HAP-1 (cell line): ENCODE data around the gene UBR4.
"Not testable (repeated sequence)": the region's sequence is repeated elsewhere in the genome, so short reads cannot be mapped to it uniquely, and the experiment has no call there.

Source experiments
- DNase-seq, 2 experiments: peaks; one replicate each; pipeline ENCODE4 v3.0.0-alpha.2; 2016 to 2020; ENCODE audit warnings: low spot score in 2 of 2
- H3K27me3 ChIP-seq: fragments of 250-450 bp; sonication (Bioruptor Pico); 2 replicates; pipeline ENCODE4 v1.5.1; 2020; ENCODE audit warnings: low read depth, mild to moderate bottlenecking, moderate library complexity
- H3K36me3 ChIP-seq: fragments of 250-450 bp; sonication (Bioruptor Pico); replicated peaks from 2 replicates; pipeline ENCODE4 v1.5.1; 2020; ENCODE audit warnings: mild to moderate bottlenecking
- H3K4me1 ChIP-seq: fragments of 250-450 bp; sonication (Bioruptor Pico); 2 replicates; pipeline ENCODE4 v1.5.1; 2020; ENCODE audit warnings: mild to moderate bottlenecking
- H3K4me3 ChIP-seq: fragments of 250-450 bp; sonication (Bioruptor Pico); 2 replicates; pipeline ENCODE4 v1.5.1; 2020; ENCODE audit warnings: mild to moderate bottlenecking, moderate library complexity
- H3K9me3 ChIP-seq: fragments of 250-450 bp; sonication (Bioruptor Pico); 2 replicates; pipeline ENCODE4 v1.5.1; 2020; ENCODE audit warnings: mild to moderate bottlenecking, moderate library complexity
- in situ Hi-C: fragments of 300-500 bp; cut with MboI; formaldehyde crosslinking; loops from 3 replicates; pipeline ENCODE4 v1.14.3; 2020; ENCODE audit warnings: low sequenced_read_pairs, inconsistent platforms, mixed read lengths

The UBR4 gene

DNA sequence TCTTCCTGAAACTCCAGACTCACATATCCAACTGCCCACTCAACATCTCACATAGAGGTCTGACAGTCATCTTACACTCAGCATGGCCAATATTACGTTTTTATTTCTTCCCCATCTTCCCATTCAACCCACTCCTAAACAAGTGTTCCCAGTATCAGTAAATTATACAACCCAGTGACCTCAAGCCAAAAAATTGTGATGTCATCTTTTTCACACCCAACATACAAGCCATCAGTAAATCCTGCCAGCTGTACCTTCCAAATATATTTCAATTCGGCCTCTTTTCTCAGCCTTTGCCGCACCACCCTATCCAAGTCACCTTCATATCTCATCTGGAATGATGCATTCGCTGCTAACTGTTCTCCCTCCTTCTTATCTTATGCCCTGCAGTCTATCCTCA is 19.6 kb downstream of the UBR4 start:
- in situ Hi-C loops, result no loop called here

DNA sequence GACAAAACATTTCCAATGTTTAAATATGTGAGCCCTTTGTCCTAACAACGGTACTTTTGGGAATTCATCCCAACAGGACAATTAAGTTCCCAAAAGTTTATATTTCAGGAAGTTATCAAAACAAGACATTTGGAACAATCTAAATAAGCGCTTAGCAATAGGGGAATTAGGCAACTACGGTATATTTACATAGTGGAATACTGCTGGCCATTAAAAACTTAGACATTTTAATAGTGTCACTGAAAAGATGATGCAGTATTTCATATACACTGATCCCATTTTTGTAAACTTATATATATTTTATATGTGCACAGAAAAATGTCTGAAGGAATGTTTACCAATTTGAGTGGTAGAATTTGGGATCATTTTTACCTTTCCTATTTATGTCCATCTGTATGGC is 20.8 kb downstream of the UBR4 start:
- no peaks in the 10 kb centered on the region for H3K4me1 ChIP-seq
- H3K27me3 ChIP-seq, result no peaks in the 10 kb centered on the region
- H3K36me3 ChIP-seq, result peaks cover 88% of the 10 kb centered on the region
- in situ Hi-C loops, result no loop called here
- no peak overlapping the region for H3K4me3 ChIP-seq
- H3K9me3 ChIP-seq, result no peaks in the 10 kb centered on the region
- no peak for DNase-seq

More for the DNA sequence above, 19.6 kb downstream of the UBR4 start:
- no peaks in the 10 kb centered on the region for H3K27me3 ChIP-seq
- H3K9me3 ChIP-seq, result no peaks in the 10 kb centered on the region
- no peak for DNase-seq
- no peak overlapping the region for H3K4me3 ChIP-seq
- H3K4me1 ChIP-seq, result no peaks in the 10 kb centered on the region
- H3K36me3 ChIP-seq, result peaks cover 87% of the 10 kb centered on the region

DNA sequence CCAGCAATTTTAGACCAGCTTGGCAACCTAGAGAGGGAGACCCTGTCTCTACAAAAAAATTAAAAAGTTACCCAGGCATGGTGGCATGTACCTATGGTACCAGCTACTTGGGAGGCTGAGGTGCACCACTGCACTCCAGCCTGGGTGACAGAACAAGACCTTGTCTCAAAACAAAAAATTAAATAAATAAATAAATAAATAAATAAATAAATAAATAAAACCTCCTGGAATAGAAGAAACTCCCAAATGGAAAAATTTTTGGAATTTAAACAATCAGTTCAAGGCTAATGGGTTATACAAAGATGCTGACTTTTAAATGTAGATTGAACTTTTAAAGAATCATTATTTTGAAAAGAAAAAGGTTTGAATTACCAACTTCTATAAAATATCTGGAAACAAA is 22.2 kb downstream of the UBR4 start:
- Histone ChIP-seq H3K9me3 (no peaks in the 10 kb centered on the region), H3K36me3 (peaks cover 87% of the 10 kb centered on the region), H3K4me1 (no peaks in the 10 kb centered on the region), H3K27me3 (no peaks in the 10 kb centered on the region), H3K4me3 (no peak overlapping the region)
- no peak for DNase-seq
- in situ Hi-C loops, result no loop called here

DNA sequence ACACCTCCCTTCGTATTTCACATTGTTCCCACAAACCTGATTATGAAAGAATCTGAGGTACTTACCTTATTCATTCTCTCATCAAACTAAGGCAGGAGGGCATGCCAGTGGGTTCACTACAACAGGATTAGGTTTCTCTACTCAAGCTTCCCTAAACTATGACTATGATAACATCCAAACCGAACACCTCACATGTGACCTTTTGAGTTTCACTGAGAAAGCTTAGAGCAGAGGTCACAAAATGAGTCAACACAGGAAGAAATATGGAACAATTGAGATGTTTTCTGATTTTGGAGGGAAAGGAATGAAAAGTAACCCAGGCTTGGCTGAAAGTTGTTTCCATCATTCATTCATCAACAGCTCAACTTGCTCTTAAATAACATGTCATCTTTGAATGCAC is 24.1 kb downstream of the UBR4 start:
- H3K4me1 ChIP-seq, result no peaks in the 10 kb centered on the region
- DNase-seq, result no peak
- in situ Hi-C loops, result no loop called here
- no peaks in the 10 kb centered on the region for H3K9me3 ChIP-seq
- H3K4me3 ChIP-seq, result no peak overlapping the region
- no peaks in the 10 kb centered on the region for H3K27me3 ChIP-seq
- peaks cover 87% of the 10 kb centered on the region for H3K36me3 ChIP-seq

DNA sequence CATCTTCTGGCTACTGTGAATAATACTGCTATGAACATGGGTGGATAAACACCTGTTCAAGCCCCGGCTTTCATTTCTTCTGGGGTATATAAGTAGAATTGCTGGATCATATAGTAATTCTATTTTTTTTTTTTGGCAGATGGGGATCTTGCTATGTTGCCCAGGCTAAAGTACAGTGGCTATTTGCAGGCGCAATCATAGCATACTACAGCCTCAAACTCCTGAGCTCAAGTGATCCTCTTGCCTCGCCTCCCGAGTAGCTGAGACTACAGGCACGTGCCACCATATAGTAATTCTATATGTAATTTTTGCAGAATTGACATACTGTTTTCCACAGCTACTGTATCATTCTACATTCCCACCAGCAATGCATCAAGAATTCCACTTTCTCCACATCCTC is 27.8 kb downstream of the UBR4 start:
- Histone ChIP-seq H3K4me3 (no peak overlapping the region), H3K4me1 (no peaks in the 10 kb centered on the region), H3K27me3 (no peaks in the 10 kb centered on the region), H3K9me3 (no peaks in the 10 kb centered on the region), H3K36me3 (peaks cover 82% of the 10 kb centered on the region)
- in situ Hi-C loops, result no loop called here
- no peak for DNase-seq

DNA sequence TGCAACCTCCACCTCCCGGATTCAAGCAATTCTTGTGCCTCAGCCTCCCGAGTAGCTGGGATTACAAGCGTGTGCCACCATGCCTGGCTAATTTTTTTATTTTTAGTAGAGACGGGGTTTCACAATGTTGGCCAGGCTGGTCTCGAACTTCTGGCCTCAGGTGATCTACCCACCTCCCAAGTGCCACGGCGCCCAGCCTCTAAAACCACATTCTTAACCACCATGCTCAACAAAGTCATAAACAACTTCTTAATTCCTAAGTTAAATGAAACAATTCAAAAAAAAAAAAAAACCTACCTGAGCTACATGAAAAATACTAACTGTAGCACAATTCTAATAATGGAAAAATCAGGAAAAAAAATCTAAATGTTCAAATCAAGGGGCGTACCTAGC is 29.8 kb downstream of the UBR4 start:
- peaks cover 81% of the 10 kb centered on the region for H3K36me3 ChIP-seq
- H3K9me3 ChIP-seq, DNase-seq, H3K4me1 ChIP-seq, H3K4me3 ChIP-seq, H3K27me3 ChIP-seq, in situ Hi-C loops: not testable (repeated sequence)

DNA sequence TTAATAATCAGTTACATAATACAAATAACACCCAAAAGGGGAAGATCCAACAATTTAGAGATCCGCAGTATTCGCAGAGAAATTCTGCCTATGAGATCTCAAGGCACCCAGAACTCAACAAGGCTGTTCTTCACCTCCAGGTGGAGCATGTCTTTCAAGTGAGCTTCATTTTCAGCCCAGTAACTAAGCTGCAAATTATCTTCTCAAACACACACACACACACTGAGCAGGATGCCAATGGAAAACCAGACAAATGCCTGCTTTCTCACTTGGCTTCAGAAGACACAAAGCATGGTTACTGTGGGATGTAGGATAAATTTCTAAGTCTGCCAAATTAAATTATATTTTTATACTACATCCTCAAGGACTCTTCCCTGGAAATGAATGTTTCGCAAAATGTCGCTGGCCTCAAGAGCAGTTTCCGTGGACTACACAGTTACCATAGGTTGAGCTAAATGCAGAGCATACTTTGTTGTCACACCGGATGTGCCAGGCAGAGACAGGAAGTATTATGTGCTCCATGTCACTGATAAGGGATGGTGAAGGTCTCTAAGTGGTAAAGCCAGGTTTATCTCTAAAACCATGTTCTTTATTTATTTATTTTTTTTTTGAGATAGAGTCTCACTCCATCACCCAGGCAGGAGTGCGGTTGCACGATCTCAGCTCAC is 30.3 kb downstream of the UBR4 start:
- no peaks in the 10 kb centered on the region for H3K27me3 ChIP-seq
- no peaks in the 10 kb centered on the region for H3K4me1 ChIP-seq
- peak in 1 of 2 experiments; percentile 17 for DNase-seq
- peaks cover 81% of the 10 kb centered on the region for H3K36me3 ChIP-seq
- no peaks in the 10 kb centered on the region for H3K9me3 ChIP-seq
- in situ Hi-C loops, result no loop called here
- no peak overlapping the region for H3K4me3 ChIP-seq

DNA sequence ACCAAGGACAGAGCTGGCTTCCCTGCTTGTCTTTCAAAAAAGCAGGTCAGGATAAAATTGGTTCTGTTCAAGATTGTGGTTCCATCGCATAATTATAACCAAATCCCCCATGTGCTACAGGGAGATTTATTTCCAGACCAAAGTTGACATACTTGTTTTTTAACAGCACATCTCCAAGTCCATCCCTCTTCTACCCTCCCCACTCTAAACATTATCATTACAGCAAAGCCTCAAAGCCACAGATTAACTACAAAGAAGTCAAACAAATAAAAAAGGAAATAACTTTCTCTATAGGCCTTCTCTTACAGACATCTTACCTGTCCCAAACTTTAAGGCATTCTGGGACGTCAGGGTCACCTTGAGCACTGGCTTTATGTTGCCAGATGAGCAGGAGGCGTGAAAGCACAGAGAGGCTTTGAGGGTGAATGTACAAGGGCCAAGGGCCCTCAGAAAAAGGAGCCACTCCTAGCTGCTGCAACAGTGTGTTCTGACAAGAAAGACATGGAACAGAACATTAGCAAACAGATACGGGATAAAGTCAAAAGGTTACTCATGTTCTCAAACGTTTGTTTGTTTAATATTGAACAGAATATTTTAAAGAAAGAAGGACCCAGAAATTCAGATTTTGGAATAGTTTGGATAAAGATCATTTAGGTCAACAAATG is 31.2 kb downstream of the UBR4 start:
- Histone ChIP-seq H3K9me3 (no peaks in the 10 kb centered on the region), H3K4me1 (no peaks in the 10 kb centered on the region), H3K36me3 (peaks cover 82% of the 10 kb centered on the region), H3K4me3 (no peak overlapping the region), H3K27me3 (no peaks in the 10 kb centered on the region; the same call in 1 of the 2 replicates)
- DNase-seq, result no peak
- in situ Hi-C loops, result no loop called here

DNA sequence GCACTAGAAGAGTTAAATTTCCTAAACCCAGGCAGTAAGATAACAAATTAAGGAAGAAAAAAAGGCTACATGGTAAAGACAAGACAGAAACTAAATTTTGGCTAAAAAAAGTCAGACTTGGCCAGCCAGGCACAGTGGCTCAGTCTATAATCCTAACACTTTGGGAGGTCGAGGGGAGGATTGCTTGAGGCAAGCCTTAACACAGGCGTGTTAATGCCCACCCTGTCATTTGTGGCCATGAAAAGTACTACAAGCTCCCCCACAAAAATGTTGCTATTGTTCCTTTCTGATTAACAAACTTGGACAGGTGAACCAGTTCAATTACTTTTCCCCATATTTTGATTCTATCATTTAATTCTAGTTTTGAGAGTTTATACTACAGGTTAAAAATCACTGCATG is 32.3 kb downstream of the UBR4 start:
- DNase-seq, result no peak
- Histone ChIP-seq H3K36me3 (peaks cover 82% of the 10 kb centered on the region), H3K27me3 (no peaks in the 10 kb centered on the region; the same call in 1 of the 2 replicates), H3K4me1 (no peaks in the 10 kb centered on the region), H3K9me3 (no peaks in the 10 kb centered on the region), H3K4me3 (no peak overlapping the region)
- in situ Hi-C loops, result no loop called here

DNA sequence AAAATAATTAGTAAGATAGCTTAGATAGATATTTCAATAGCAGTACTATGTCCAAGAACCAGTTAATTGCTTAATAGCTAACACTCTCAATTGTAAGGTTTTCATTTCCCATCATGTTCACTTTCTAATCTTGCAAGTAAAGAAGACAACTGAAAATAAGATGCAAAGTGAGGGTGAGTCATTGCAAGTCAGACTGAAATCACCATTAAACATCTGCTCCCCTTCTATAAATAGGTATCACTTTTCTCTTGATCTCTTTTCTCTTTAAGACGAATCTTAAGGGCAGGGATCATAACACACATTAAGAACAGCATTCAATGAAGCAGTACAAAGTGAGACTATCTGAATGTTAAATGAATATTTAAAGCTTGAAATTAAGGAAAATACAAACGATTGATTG is 40.4 kb downstream of the UBR4 start:
- DNase-seq, result no peak
- Histone ChIP-seq H3K9me3 (no peaks in the 10 kb centered on the region), H3K4me1 (no peaks in the 10 kb centered on the region), H3K36me3 (peaks cover 93% of the 10 kb centered on the region), H3K27me3 (no peaks in the 10 kb centered on the region; the same call in 1 of the 2 replicates), H3K4me3 (no peak overlapping the region)
- in situ Hi-C loops, result no loop called here

DNA sequence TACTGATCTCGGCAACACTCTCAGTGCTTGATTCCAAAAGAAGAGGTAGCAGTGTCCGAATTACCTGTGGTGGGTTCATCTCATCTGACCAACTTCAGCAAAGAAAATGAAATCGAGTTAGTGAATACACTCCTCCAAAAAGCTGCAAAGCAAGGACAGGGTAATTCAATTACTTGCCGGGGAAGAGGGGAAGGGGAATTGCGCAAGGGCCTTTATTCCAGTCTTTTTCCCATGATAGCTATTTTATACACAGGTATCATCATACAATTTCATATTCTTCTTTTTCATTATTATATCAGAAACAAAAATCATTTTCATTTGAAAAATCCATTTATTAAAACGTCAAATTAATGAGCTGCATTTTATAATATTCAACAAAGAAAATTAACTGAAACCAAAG is 42.9 kb downstream of the UBR4 start:
- no peaks in the 10 kb centered on the region for H3K9me3 ChIP-seq
- DNase-seq, result no peak
- no peaks in the 10 kb centered on the region for H3K27me3 ChIP-seq
- H3K4me3 ChIP-seq, result no peak overlapping the region
- no peaks in the 10 kb centered on the region for H3K4me1 ChIP-seq
- H3K36me3 ChIP-seq, result peaks cover 93% of the 10 kb centered on the region
- in situ Hi-C loops, result no loop called here

DNA sequence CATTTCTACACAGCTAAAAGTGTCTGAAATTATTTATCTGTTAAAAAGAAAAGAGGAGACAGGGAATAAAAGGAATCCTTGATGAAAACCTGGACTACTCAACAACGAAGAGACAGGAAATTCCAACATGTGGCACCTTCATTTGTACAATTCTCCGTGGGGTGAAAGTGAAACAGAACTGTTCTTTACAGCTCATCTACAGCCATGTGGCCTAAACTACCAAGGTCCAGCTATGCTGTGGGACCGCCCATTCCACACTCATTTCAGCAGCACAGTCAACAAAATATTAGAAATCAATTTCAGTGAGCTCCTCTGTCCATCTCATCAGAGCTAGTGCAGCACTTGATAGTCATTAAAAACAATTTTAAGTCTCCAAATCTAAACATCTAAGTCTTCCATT is 44.0 kb downstream of the UBR4 start:
- in situ Hi-C loops, result no loop called here
- H3K36me3 ChIP-seq, result peaks cover 94% of the 10 kb centered on the region
- no peaks in the 10 kb centered on the region for H3K9me3 ChIP-seq
- no peak overlapping the region for H3K4me3 ChIP-seq
- no peak for DNase-seq
- no peaks in the 10 kb centered on the region for H3K27me3 ChIP-seq
- no peaks in the 10 kb centered on the region for H3K4me1 ChIP-seq

DNA sequence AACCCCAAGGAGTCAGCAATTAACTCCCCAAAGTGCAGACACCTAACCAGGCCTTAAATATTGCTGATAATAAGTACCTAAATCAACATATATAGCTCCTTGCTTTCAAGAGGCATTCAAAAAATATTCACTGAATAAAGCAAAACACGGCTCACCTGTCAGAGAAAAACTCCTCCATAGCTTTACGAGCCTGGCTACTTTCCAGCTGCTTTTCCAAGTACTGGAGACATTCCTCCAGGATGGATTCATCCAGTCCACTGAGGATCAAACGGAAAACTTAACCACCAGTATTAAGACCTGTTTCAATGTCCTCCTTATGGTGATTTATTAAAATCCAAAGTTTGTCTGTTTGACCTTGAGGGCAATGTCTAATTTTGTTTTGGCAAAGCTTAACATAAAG is 44.6 kb downstream of the UBR4 start:
- no peak for DNase-seq
- no peaks in the 10 kb centered on the region for H3K9me3 ChIP-seq
- no peaks in the 10 kb centered on the region for H3K27me3 ChIP-seq
- H3K4me1 ChIP-seq, result no peaks in the 10 kb centered on the region
- H3K4me3 ChIP-seq, result no peak overlapping the region
- in situ Hi-C loops, result no loop called here
- peaks cover 94% of the 10 kb centered on the region for H3K36me3 ChIP-seq

DNA sequence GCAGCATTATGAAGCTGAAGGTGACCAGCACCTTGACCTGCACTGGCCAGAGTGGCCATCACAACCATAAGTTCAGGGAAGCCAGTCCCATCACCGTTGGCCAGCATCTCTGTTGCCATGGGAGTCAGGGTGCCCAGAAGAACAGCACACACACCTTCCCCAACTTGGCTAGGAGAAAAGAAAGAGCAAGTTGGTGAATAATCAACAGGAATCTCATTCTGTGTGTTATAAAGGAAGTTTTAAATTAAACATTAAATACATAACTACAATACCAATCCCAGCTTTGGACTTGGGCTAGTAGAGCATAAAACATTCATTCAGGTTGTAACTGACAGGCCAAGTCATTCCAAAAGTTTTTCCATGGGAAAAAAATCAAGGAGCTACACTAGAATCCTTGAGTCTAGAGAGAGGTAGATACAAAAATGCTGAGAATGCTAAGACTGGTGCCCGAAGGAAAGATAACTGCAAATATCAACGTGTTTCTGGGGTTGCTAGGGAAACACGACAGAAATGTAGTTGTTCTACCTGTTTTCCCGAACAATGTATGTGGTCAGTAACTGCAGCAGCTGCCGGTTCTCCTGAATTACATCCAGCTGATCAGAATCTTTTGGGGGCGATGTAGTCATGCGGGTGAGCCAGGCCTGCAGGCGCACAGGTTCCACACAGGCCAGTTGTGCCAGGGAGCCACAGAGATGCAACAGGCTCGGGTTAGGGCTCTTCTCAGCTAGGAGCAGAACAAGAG is 45.6 kb downstream of the UBR4 start:
- Histone ChIP-seq H3K4me3 (no peak overlapping the region), H3K27me3 (no peaks in the 10 kb centered on the region), H3K36me3 (peaks cover 94% of the 10 kb centered on the region), H3K9me3 (no peaks in the 10 kb centered on the region), H3K4me1 (no peaks in the 10 kb centered on the region)
- DNase-seq, result no peak
- in situ Hi-C loops, result no loop called here
